Stimulated activated CD8-positive, alpha-beta memory T cell treated with anti-CD3 and anti-CD28 coated beads, Interleukin-4, amount 100 ng/mL, for 24 hours (primary cell): ENCODE measurements around the gene GPR18.
"Not testable (repeated sequence)": the region's sequence is repeated elsewhere in the genome, so short reads cannot be mapped to it uniquely, and the experiment has no call there.

Source experiments
- DNase-seq: peaks from one replicate; pipeline ENCODE4 v3.0.0-alpha.2; 2020; ENCODE audit warnings: low read depth

The GPR18 gene

GRCh38 chr13:99266827-99267226 is 8.6 kb upstream of the GPR18 start:
- DNase-seq = no peak

GRCh38 chr13:99265821-99266426 is 7.7 kb upstream of the GPR18 start:
- no peak for DNase-seq

DNA sequence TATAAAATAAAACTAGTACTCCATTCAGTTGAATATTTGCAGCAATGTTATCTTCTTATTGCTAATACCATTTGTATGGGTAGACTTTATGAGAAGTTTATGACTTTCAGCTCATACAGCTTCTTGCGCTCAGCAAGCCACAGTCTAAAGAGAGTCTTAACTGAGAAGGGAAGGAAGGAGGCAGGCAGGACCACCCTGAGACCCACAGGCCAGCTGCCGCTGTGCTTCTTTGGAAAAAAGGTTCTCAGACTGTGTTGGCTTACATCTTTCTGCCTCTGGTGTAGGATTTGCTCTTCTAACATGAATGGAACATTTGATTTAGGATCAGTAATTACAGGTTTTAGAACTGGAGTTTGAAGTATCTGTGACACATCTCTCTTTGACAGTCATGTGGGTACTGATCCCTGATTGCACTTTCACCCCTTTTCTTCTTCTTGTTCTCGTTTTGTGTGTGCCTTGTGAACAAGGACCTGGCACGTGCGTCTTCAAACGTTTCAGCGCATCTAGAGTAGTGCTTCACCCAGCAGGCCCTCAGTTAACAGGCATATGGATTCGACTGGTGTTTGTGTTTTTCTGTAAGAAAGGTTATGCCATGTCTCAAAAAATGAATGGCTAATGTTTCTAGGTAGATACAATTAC is 7.1 kb upstream of the GPR18 start:
- no peak for DNase-seq

GRCh38 chr13:99264051-99264450 is 5.9 kb upstream of the GPR18 start:
- no peak for DNase-seq

DNA sequence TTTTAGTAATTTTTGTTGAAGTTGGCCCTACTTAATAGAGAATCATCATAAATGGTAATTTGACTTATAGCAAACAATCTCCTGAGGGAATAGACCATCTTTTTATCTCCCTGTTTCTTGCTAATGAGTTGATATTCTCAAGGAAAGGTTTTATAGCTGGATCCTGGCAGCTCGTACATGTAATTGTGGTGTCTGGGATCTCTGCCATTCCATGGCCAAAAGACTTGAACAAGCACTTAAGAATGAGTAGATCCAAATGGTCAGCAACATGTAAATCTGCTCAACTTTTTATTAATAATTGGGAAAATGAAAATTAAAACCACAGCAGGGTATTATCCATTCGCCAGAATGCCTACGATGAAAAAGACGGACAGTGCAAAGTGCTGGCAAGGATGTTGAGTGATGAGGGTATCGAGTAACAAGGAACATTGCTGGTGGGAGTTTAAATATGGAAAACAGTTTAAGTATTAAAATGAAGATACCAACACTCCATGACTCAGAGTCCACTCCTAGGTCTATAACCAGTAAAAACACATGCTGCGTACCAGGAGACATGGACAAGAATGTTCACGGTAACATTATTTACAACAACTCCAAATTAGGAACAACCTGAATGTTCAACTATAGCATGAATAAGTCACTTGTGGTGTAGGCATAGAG is 5.1 kb upstream of the GPR18 start:
- no peak for DNase-seq

GRCh38 chr13:99261059-99261458 is 2.9 kb upstream of the GPR18 start:
- no peak for DNase-seq

- DNase-seq = no peak
Measured at GRCh38 chr13:99260216-99260615, 2.0 kb upstream of the GPR18 start.

DNA sequence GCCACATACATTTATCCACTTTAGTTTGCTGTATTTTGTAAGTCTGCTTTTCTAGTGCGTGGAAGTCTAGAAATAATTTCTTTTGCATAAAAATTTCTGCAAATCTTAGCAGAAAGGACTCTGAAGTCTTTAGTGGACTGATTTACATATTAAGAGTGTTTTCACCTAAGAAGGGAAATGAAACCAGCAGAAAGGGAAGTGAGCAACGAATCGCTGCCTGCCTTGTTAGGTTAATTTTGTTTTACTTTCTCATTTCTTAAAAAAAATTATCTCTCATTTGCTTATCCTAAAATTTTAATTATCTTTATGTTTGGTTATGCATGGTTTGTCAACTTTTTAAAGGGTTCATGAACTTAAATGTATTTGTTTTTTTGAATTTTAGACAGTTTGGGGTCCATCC is 767 bp upstream of the GPR18 start:
- no peak for DNase-seq

GRCh38 chr13:99257291-99257690 is 888 bp downstream of the GPR18 start:
- no peak for DNase-seq

- no peak for DNase-seq
Measured at GRCh38 chr13:99256709-99257108, 1.5 kb downstream of the GPR18 start.

DNA sequence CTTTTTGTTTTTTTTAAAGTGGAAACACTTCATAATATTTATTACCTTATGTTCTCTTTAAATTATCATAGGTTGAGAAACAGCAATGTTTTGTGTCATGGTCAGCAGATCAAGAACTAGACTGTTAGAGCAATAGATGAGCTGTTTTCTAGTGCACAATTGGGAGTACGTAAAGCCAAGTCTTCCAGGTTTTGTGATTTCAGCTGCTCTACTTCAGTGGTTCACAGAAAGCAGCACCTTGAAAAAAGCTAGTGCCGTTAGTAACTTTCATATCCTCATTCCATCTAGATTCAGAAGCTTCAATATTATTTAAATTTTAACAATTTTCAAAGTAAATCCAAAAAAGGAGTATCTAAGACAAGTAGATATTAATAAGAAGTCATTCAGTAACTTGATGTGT is 1.9 kb downstream of the GPR18 start:
- no peak for DNase-seq

DNA sequence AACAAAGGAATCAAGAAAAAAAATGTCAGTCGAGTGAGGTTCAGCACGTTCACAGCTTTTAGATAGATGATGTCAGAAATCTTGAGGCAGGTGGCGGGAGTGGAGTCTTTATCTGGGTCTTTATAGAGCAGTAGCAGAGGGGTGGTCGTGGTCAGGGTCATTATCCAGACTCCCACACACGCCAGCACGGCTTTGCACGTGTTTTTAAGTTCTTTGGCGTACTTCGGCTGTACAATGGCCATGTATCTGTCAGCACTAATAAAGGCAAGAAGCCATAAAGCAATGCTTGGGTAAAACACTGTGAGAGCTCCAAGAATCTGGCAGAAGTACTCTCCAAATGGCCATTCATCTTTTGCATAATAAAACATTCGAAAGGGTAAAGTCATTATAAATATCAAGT is 2.9 kb downstream of the GPR18 start:
- no peak for DNase-seq

DNA sequence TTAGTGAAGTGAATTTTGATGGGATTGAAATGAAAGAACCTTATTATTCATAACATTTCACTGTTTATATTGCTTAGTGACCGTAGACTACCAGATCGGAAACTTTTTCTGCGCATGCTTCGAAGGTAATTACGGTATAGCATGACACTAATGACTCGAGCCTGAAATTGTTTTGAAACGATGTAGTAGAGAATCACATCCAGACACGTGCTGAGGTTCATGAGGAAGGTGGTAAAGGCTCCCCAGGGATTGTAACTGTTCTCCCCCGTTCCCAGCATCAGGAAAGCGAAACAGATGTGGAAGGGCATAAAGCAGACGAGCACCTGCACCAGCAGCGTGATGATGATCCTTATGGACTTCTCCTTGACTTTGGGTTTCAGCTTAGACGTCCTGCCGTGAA is 3.3 kb downstream of the GPR18 start:
- DNase-seq = no peak

DNA sequence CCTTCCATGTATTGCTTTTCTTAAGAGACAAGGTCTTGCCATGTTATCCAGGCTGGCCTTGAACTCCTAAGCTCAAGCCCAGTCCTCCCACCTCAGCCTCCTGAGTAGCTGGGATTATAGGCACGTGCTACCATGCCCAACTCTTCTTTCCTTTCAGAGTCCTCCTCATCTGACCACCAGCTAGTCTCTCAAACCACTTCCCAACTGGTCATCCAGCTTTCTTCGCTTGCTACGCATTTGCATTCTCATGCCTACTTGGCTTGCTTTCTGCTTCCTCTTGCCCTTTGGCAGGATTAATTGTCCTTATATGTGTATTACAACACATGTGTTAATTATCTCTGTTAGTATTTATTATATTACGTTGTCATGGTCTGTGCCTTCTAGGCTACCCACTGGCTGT is 6.3 kb downstream of the GPR18 start:
- no peak for DNase-seq

DNA sequence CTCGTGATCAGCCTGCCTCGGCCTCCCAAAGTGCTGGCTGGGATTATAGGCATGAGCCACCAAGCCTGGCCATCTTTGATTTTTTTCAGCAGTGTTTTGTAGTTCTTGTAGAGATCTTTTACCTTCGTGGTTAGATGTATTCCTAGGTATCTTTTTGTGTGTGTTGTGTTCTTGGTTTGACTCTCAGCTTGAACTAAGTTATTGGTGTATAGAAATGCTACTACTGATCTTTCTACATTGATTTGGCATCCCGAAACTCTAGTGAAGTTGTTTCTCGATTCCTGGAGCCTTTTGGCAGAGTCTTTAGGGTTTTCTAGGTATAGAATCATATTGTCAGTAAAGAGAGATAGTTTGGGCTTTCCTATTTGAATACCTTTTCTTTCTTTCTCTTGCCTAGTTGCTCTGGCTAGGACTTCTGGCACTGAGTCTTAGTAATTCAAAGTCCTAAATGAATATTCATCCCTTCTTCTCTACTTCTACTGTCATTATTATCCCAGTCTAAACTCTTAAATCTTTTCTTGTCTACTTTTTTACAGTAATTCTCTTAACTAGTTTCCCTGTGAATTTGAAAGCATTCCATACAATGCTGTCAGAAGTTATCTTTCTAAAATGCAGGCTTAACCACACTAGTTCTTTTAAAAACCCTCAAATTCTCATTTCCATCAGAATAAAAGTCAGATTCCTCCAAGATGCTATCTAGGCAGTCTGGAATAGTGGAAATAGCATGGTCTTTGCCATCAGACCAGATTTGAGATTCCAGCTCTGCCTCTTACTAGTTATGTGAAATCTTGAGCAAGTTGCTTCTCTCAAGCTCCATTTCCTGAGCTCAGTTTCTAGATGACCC is 7.0 kb downstream of the GPR18 start:
- DNase-seq = no peak

DNA sequence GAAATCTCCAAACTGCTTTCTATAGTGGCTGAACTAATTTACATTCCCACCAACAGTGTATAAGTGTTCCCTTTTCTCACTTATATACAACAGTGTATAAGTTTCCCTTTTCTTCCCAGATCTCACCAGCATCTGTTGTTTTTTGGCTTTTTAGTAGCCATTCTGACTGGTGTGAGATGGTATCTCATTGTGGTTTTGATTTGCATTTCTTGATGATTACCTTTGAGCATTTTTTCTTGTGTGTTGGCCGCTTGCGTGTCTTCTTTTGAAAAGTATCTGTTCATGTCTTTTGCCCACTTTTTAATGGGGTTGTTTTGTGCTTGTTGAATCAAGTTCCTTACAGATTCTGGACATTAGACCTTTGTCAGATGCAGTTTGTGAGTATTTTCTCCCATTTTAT is 8.6 kb downstream of the GPR18 start:
- not testable (repeated sequence) for DNase-seq

GRCh38 chr13:99249178-99249577 is 9.0 kb downstream of the GPR18 start:
- not testable (repeated sequence) for DNase-seq

DNA sequence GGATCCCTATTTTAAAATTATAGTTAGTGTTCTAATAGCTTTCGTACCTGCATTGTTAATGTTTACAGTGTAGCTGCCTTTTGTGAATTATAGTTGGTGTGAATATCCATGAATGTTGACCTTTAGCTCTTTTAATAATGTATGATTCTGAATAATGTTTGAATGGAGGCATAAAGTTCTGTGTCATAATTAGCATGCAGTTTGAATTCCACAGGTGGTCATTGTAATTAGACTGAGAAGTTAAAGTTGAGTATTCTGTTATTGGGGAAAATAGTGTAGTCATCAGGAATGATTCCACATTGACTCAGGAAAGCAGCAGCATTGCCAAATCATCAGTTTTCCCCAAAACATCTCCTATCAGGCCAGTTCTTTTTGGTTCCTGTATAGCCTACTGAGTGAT is 12.1 kb downstream of the GPR18 start:
- DNase-seq = no peak

DNA sequence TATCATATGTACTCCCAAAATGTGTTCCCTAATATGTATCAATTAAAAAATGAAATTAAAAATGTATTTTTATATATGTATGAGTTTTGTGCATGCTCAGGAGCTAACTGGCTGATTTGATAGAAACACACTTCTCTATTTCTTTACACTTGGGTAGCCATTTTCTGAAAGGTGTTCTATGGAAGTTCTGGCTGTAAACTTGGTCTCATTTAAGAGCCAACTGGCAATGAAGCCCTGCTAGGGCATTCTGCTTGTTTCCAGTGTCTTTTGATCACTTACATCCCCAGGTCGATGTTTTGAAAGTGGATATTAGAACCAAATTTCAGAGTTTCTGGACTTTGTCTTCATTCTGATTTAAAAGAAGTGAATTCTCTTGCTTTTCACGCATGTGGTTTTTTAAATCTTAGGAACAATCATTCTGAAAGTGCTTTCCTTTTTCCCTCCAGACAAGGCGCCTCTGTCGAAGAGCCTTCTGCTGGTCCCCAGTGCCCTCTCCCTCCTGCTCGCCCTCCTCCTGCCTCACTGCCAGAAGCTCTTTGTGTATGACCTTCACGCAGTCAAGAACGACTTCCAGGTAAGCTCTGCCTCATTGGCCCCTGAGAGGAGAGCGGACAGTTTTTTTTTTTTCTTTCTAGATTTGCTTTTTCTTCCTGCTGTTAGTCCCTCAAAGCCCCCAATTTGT is 20.1 kb downstream of the GPR18 start:
- no peak for DNase-seq

DNA sequence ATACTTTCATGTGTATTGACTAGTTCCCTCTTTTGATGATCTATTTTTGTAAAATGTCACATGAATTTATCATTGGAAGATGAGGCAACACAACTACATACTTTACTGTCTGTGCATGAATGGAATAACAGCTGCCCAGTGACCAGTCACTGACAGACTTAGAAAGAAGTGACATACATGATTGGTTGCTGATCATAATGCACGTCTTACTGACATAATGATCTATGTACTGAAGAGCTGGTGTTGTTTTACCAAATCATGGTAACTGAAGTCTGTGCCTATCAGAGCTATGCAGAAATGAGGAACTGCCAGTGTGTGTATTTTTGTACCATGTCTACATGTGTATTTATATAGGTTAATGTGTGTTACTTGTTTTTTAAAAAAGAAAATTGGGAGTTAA is 26.5 kb downstream of the GPR18 start:
- no peak for DNase-seq

- no peak for DNase-seq
Measured at GRCh38 chr13:99230991-99231390, 27.2 kb downstream of the GPR18 start.

DNA sequence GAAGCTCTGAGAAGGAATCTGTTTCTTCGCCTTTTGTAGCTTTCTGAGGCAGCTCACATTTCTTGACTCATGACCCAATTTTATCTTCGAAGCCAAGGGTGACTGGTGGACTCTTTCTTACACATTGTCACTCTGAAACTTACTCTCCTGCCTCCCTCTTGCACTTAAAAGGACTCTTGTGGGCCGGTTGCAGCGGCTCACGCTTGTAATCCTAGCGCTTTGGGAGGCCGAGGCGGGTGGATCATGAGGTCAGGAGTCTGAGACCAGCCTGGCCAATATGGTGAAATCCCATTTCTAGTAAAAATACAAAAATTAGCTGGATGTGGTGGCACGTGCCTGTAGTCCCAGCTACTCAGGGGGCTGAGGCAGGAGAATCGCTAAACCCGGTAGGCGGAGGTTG is 27.6 kb downstream of the GPR18 start:
- DNase-seq = not testable (repeated sequence)
